GM11168 (cell line): Measurements from ENCODE around the gene PMPCB.
"Not testable (repeated sequence)": the region's sequence is repeated elsewhere in the genome, so short reads cannot be mapped to it uniquely, and the experiment has no call there.

Experiments
- in situ Hi-C: fragments of 300-500 bp; cut with MboI; formaldehyde crosslinking; loops from one replicate; pipeline ENCODE4 v1.12.0; 2022; ENCODE audit warnings: low sequenced_read_pairs; ENCODE audit not compliant: unreplicated experiment

PMPCB gene, protein sequence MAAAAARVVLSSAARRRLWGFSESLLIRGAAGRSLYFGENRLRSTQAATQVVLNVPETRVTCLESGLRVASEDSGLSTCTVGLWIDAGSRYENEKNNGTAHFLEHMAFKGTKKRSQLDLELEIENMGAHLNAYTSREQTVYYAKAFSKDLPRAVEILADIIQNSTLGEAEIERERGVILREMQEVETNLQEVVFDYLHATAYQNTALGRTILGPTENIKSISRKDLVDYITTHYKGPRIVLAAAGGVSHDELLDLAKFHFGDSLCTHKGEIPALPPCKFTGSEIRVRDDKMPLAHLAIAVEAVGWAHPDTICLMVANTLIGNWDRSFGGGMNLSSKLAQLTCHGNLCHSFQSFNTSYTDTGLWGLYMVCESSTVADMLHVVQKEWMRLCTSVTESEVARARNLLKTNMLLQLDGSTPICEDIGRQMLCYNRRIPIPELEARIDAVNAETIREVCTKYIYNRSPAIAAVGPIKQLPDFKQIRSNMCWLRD

DNA sequence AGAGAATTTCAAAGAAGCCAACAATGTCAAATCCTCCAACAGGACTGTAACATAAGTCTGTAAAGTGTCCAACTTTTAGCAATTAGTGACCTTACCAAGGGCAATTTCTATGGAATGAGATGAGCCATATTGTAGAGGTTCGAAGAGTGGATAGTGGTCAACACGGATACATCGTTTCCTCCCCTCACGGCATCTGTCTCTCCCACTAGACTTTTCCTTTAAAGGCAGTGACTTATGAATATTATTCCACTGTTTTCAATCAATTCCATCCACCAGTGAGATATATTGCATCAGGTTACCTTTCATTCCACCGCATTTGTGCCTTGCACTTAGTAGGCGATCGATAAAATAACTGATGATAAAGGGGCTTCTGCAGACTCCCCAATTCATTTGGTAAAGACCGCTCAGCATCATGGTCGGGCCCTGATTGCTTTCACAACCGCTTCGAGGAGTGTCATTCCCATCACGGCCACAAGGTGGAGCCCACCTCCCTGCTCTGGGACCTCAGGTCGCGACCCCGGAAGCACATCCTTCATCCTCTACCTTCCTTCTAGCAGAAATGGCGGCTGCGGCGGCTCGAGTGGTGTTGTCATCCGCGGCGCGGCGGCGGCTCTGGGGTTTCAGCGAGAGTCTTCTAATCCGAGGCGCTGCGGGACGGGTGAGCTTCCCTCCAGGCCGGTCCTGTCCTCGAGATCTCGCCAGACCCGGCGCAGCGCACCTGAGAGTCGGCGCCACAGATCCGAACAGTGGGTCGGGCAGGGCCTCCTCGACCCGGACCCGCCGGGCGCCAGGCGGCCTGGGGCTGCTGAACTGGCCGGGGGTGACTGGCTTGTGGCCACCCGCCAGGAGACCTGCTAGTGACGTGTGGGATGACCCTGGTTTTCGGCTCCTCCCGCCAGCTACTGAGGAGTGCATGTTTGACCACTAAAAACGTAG is at the start of gene PMPCB:
PMPCB (plus strand) TSS at position 535 of the 936 bp plus-strand sequence; CDS start at position 560, 25 bp downstream.
- in situ Hi-C loops = loop anchor here (5.0 kb wide), 1 partner anchor 40 kb away; no protein-coding TSS in a partner anchor

DNA sequence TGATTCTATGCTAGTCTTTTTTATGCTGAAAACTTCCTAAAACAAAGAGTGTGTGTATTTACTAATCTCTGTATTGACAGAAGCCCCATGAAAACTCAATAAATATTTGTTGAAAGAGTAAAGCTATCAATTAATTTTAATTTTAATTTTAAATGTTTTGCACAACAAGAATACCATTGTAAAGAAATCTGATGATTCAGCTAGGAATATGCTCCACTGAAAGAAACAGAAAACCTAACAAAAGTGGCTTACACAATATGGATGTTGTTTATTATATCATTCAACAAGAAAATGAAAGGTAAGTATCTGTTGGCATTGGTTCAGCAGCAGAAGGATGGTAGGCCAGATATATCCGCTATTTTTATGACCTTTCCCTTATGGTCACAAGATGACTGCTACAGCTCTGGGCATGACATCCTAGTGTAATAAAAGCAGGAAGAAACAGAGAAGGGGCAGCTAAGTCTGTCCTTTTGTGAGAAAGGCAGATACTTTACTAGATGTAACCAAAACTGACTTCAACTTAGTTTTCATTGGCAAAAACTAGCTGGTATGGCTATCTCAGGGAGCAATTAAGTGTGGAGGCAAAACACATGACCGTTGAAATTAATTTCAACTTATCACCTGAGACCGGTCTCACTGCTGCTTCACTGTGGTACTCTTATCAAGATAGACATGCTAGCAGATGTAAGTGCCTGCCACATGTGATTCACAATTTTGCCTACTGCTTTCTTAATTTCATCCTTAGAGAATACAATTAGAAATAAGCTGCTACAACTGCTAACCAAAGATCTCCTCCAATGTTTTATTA is 43.3 kb upstream of the PMPCB start:
- in situ Hi-C loops = not testable (repeated sequence)

DNA sequence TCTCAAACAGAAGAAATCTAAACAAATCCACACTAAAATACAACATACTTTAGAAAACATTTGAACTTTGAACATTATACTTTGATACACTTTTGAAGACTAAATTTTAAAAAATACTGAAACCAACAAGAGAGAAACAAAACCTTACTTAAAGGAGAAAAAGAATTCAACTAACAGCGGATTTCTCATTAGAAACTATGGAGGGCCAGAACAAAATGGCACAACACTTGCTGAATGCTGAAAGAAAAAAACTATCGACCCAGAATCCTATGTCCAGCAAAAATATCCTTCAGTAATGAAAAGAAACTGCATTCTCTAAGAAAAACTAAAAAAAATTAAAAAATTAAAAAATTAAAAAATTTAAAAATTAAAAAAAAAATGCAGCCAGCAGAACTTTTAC is 33.2 kb upstream of the PMPCB start:
- in situ Hi-C loops = not testable (repeated sequence)

DNA sequence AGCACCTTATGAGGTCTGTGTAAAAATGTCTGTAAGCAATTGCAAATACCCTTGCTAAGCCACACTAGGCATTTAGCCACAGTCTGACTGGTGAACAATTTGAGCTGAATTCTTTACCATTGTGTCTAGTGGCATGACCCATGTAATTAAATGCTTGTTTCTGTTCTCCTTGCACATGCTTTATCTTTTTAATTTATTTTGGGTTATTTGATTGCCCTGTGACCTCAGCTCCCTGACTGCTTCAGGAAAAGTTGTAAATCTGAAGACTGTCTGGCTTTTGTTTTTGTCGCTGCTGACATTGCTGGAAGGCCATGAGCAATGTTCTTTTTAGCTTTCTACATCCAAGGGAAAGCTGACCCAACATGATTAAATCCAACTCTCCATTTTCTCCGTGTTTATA is 31.0 kb upstream of the PMPCB start:
- in situ Hi-C loops = not testable (repeated sequence)

DNA sequence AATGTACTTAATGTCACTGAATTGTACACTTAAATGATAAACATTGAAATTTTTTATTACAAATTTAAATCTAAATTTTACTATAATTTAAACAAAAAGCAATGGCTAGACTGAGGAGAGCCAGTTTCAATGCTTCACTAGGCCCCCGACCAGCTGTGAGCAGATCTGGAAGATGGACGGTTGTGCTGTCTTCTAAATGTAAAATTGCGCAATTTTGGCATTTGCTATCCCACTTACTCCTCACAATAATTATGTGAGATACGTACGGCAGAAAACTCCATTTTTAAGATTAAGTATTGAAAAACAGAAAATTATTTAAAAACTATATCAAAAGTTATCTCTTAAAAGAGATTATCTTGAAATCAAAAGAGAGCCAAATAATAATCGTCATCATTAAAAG is 23.9 kb upstream of the PMPCB start:
- in situ Hi-C loops = not testable (repeated sequence)

DNA sequence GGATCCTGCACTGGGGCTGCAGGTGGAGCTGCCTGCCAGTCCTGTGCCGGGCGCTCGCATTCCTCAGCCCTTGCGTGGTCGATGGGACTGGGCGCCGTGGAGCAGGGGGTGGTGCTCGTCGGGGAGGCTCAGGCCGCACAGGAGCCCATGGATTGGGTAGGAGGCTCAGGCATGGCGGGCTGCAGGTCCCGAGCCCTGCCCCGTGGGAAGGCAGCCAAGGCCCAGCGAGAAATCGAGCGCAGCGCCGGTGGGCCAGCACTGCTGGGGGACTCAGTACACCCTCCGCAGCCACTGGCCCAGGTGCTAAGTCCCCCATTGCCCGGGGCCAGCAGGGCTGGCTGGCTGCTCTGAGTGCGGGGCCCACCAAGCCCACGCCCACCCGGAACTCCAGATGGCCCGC is 22.4 kb upstream of the PMPCB start:
- in situ Hi-C loops = not testable (repeated sequence)

DNA sequence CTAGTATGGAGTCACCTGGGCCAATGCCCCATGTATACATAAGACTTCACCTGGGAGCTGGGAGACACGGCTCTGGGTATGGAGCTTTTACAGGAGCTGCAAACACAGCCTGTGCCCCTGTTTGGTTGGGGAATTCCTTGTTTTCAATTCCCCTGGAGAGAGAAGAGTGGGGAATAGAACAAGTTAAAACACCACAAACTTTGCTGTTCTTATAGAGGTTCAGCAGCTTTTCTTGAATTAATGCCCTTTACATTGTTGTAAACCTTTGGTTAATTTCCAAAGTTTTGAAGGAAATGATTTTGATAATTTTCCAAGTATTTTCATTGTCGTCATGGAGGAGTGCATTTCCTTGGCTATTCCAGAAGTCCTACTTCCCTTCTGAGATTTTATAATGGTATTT is 19.0 kb upstream of the PMPCB start:
- in situ Hi-C loops = not testable (repeated sequence)

DNA sequence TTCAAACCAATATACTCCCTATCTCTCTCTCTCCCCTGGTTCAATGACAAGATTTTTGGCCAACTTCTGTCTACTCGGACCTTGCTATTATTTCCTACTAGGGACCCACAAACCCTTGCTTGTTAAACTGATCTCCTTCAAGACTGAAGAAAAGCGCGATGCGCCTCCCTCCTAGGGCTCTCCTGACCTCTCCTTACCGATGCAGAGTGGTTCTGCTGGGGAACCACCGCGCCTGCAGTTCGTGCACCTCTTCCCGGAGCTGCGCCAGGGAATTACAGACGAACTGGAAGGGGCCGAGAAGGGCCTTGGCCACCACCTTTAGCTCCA is 17.6 kb upstream of the PMPCB start:
- in situ Hi-C loops = not testable (repeated sequence)

DNA sequence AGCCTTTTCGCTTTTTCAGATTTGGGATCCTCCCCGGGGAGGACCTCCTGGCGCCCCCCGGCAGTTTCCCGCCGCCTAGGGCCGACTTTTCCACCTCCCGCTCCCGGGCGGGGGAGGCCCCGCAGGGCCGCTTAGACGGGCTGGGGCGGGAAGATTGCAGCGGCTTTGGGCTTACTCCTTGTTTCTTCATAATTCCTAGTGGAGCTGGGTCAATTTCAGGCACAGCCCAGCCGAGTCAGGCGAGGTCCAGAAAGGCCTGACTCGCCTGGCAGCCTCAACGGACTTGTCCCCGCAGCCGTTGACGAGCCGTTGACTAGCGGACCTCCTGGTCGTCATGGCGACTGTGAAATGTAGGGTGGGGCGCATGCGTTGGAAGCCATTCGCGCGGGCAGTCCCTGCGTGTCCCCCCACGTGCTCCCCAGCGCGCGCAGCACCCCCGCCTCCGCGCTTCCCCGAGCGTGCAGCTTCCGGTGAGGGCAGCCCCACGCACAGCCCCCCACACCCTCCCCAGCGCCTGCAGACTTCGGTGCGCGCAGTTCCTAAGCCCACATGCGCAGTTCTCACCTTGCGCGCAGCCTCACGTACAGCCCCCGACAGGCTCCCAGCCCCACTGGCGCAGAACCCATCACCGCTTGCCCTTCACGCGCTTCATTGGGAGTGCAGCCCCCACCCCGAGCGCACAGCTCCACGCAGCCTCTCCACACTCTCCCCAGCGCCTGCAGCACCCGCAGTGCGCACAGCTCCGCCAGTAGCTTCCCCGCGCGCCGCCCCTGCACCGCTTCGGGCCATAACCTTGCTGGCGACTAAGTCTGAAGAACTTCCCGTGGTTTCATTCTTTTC is 17.1 kb upstream of the PMPCB start:
- in situ Hi-C loops = not testable (repeated sequence)

DNA sequence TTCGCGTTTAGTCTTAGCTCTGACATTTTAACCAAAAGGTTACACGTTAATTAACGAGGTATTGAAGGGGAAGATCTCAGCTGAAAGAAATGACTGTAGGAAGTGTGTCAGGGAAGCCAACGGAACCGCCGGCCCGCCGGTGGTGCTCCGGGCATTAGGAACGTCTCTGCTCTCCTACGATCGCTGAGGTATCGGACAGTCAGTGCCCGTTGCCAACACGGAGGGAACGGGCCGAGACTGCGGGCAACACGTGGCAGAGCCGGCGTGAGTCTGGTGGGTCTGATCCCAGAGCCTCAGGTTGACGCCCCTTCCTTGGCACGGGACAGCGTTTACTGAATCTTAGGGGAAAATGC is 16.5 kb upstream of the PMPCB start:
- in situ Hi-C loops = not testable (repeated sequence)

DNA sequence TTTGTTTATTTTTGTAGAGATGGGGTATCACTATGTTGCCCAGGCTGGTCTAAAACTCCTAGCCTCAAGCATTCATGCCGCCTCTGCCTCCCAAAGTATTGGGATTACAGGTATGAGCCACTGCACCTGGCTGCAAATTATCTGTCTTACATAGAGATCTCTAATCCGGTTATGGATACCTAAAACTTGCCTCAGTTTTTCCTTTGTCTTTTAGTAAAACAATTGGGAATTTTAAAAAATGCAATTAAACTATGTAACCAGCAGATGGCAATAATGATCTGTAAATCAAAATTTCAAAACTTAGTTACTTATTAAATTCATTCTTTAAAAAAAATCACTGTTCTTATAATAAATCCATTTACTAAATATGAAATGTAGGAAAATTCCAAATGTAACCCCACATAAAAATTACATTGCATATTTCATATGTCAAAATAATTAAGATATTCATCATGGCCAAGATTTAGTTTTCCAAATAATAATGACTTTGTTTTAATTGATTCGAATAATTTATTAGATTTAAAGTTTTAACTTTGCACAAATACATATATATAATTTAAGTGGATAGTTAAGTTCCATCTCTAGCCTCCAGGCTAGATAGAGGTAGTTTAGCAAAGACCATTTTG is 14.3 kb upstream of the PMPCB start:
- in situ Hi-C loops = not testable (repeated sequence)

DNA sequence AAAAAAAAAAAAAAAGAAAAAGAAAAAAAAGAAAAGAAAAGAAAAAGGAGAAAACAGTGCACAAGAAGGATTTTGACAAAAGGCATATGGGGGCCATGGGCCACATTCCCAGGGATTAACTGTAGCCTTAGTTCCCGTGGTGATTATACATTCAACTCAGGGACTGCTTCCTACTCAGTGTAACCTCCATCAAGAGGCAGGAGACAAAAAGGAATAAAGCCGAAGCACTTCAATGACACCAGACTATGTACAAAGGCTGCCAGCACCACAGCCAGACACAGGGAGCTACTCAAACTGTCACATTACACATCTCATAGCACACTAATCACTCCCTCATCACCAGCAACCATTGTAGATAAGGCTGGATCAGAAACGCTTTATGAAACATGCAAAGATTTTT is 5.1 kb upstream of the PMPCB start:
- in situ Hi-C loops = no loop called here

DNA sequence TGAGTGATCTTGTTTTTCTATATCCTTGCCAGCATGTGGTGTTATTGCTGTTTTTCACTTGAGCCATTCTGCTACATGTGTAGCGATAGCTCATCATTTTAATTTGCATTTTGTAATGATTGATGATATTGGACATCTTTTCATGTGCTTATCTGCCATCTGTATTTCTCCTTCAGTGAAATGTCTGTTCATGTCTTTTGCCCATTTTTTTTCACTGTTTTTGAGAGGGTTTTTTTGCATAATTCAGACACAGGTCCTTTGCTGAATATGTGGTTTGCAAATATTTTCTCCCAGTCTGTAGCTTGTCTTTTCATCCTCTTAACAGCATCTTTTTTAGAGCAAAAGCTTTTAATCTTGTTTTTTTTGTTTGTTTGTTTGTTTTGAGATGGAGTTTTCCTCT is 3.7 kb upstream of the PMPCB start:
- in situ Hi-C loops = no loop called here

DNA sequence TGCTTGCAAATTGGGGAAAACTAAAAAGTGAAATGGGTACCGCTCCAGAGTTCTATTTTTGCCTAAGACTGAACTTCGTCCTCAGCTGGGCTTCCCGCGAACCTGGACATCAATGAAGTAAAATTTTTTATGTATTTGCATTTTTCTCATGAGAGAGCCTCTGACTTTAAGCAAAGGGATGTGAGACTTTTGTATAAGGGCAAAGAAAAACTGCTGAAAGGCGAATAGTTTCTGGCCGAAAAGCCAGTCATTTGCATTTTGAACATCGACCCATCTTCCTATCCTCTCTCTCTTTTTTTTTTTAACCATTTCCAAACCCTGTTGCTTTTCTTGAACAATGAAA is 573 bp downstream of the PMPCB start:
- in situ Hi-C loops = loop anchor here (5.0 kb wide), 1 partner anchor 39 kb away; no protein-coding TSS in a partner anchor

DNA sequence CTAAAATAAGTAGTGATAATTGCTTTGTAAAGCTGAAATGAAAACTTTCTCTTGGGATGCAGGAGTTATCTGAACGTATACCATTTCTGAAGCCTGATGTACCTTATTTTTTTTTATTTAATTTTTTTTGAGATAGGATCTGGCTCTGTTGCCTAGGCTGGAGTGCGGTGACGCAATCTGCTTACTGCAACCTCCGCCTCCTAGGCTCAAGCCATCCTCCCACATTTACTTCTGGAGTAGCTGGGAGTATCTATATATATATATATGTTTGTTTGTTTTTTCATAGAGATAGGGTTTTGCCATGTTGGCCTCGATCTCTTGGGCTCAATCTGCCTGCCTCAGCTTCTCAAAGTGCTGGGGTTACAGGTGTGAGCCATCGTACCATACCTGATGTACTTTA is 2.4 kb downstream of the PMPCB start:
- in situ Hi-C loops = loop anchor here (5.0 kb wide), 1 partner anchor 38 kb away; no protein-coding TSS in a partner anchor

DNA sequence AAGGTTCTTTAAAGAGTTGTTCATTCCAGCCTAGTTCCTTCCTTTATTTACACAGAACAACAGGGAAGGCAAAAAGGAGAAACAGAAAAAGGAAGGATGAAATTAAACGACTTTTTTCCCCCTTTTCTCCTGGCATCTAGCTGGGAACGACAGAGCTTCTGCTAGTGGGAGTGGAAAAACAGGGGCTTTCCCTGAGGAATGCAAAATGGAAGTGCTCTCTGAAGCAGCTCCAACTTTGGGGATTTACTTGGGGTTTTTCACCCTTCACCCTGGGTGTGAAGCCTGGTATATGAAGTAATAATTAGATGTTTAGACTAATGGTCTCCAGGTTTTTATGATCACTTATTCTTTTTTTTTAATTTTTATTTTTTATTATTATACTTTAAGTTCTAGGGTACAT is 4.2 kb downstream of the PMPCB start:
- in situ Hi-C loops = no loop called here

DNA sequence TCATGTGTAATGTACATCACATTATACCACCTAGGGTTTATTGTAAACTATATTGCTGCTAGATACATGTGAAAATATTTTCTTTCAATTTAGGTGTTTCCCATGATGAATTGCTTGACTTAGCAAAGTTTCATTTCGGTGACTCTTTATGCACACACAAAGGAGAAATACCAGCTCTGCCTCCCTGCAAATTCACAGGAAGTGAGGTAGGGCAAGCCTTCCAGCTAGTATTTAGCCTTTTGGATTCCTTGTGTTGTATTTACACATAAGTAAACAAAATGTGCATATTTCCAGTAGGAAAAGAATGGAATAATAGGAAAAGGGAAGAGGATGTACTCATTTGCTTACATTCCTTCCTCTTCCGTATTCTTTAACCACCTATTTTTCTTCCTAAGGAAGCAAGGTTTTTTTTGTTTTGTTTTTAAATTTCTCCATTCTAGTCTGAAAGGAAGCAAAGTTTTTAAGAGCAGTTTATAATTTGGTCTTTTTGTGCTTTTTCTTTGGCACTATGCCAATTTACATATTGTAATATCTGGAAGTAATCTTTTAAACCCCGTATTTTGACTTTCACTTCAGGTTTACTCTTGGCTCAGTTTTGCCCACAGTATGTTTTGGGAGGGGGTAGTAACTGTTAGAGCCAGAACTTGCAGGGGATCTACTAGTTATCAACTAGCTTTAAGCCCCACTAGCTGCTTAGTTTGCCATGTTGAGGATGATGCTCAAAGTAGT is 10.4 kb downstream of the PMPCB start:
- in situ Hi-C loops = no loop called here

DNA sequence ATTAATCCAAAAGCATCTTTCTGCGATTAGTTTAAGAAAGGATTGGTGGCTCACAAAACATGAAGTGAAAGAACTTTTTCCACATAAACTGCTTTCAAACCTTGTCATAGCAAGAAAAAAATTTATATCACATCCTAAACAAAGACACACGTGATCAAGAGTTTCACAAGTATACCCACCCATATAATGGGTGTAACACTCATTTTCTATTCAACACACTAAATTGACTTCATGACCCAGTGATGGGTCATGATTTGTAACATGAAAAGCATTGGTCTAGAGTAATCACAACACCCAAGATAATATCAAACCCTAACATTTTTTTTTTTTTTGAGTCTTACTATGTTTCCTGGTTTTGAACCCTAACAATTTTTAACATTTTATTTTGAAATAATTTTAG is 17.6 kb downstream of the PMPCB start:
- in situ Hi-C loops = no loop called here
